ENCODE data around the gene FAM168A. TPM values are rescaled to one million over a fixed set of nuclear protein-coding genes. Genes with fewer than 3 reads are reported as not detected.

FAM168A gene
- total and polyA plus RNA-seq, 4 donors = 4.8 to 14.6 (median 9.1) TPM

- Histone ChIP-seq H3K4me1 (ENCODE audit: control insufficient read depth in 4 of 4, insufficient read depth in 4 of 4, low read length in 3 of 4) (peaks cover 0 to 3% (median 1%) of the 10 kb centered on the region in 4 donors), H3K36me3 (ENCODE audit: control insufficient read depth in 4 of 4, insufficient read depth in 3 of 4, low read depth in 1 of 4, low read length in 3 of 4) (no peaks in the 10 kb centered on the region), H3K27me3 (ENCODE audit: control insufficient read depth in 4 of 4, insufficient read depth in 4 of 4, low read length in 3 of 4) (no peaks in the 10 kb centered on the region), H3K4me3 (ENCODE audit: low read depth in 1 of 3, low read length in 3 of 3) (no peak overlapping the region), H3K9ac (ENCODE audit: low read depth in 1 of 2, low read length in 2 of 2) (no peak overlapping the region), H3K27ac (ENCODE audit: low read depth in 1 of 2, low read length in 2 of 2) (no peak overlapping the region), H3K9me3 (ENCODE audit: control insufficient read depth in 4 of 4, low read length in 3 of 4) (no peaks in the 10 kb centered on the region)
- DNase-seq (ENCODE audit: low spot score) = no peak
- WGBS = 93% methylated on average over 4 of the region's 4 CpGs
- TF ChIP-seq CTCF (IDR thresholded peaks at IDR 0.05; ENCODE audit: low read depth, low read length, missing input control) = no peak
- no peak for TF ChIP-seq YY1 (IDR thresholded peaks at IDR 0.05)
- no peak for TF ChIP-seq EGR1 (IDR thresholded peaks at IDR 0.05; ENCODE audit: low read depth in 2 of 2)
- TF ChIP-seq MAX (IDR thresholded peaks at IDR 0.05) = no peak
- no peak for TF ChIP-seq SP1 (IDR thresholded peaks at IDR 0.05)
- no peak for TF ChIP-seq HNF4A (conservative IDR thresholded peaks at IDR 0.05)
- no peak for TF ChIP-seq RXRA (IDR thresholded peaks at IDR 0.05)
- no peak for TF ChIP-seq ATF3 (IDR thresholded peaks at IDR 0.05)
- no peak for TF ChIP-seq GABPA (IDR thresholded peaks at IDR 0.05 in 1 of 2, conservative IDR thresholded peaks at IDR 0.05 in 1 of 2)
- TF ChIP-seq TAF1 (conservative IDR thresholded peaks at IDR 0.05) = no peak
- no peak for TF ChIP-seq JUND (IDR thresholded peaks at IDR 0.05)
- TF ChIP-seq ZBTB33 (IDR thresholded peaks at IDR 0.05) = no peak
- no peak for TF ChIP-seq RAD21 (IDR thresholded peaks at IDR 0.05)
- TF ChIP-seq REST (IDR thresholded peaks at IDR 0.05) = no peak
Measured at GRCh38 chr11:73355109-73355508, 242.8 kb downstream of the FAM168A start.

- no peak overlapping the region for H3K27ac ChIP-seq (ENCODE audit: low read depth in 1 of 2, low read length in 2 of 2)
- H3K9me3 ChIP-seq (ENCODE audit: control insufficient read depth in 4 of 4, low read length in 3 of 4) = no peaks in the 10 kb centered on the region
- no peak for DNase-seq (ENCODE audit: low spot score)
- TF ChIP-seq CTCF (IDR thresholded peaks at IDR 0.05; ENCODE audit: low read depth, low read length, missing input control) (no peak), TAF1 (conservative IDR thresholded peaks at IDR 0.05) (no peak), NR2F2 (IDR thresholded peaks at IDR 0.05) (no peak), FOXA2 (IDR thresholded peaks at IDR 0.05) (no peak), ZBTB33 (IDR thresholded peaks at IDR 0.05) (no peak), RAD21 (IDR thresholded peaks at IDR 0.05) (no peak)
- WGBS = 86% methylated on average over 4 of the region's 4 CpGs
- peaks cover 0 to 3% (median 1%) of the 10 kb centered on the region in 4 donors for H3K4me1 ChIP-seq (ENCODE audit: control insufficient read depth in 4 of 4, insufficient read depth in 4 of 4, low read length in 3 of 4)
- H3K36me3 ChIP-seq (ENCODE audit: control insufficient read depth in 4 of 4, insufficient read depth in 3 of 4, low read depth in 1 of 4, low read length in 3 of 4) = no peaks in the 10 kb centered on the region
- H3K27me3 ChIP-seq (ENCODE audit: control insufficient read depth in 4 of 4, insufficient read depth in 4 of 4, low read length in 3 of 4) = no peaks in the 10 kb centered on the region
- H3K4me3 ChIP-seq (ENCODE audit: low read depth in 1 of 3, low read length in 3 of 3) = no peak overlapping the region
- H3K9ac ChIP-seq (ENCODE audit: low read depth in 1 of 2, low read length in 2 of 2) = no peak overlapping the region
Measured at GRCh38 chr11:73353422-73353821, 244.5 kb downstream of the FAM168A start.

Measured in liver (tissue), 9 donors.